AG04449 (cell line): Measurements from ENCODE around the gene SPAG8.

Experiments
- CTCF ChIA-PET: fragments of 350-600 bp; formaldehyde crosslinking; extraction: SDS; loops from one replicate; lab custom pipeline; 2021; ENCODE audit warnings: antibody characterized with exemption; lab: Yijun Ruan, JAX
- POLR2A ChIA-PET: fragments of 400-600, 350-600 bp; formaldehyde crosslinking; extraction: SDS; loops from one replicate; lab custom pipeline; 2020; ENCODE audit warnings: antibody characterized with exemption, inconsistent platforms; lab: Yijun Ruan, JAX
- DNase-seq: peaks from one replicate; pipeline ENCODE4 v3.0.0-alpha.2; 2010; ENCODE audit warnings: low read depth, low spot score
- H3K4me3 ChIP-seq: 2 replicates; pipeline ENCODE4 v1.5.1; 2011; ENCODE audit warnings: low read depth, mild to moderate bottlenecking, control low read depth, low read length
- CTCF ChIP-seq: IDR thresholded peaks from one replicate; pipeline ENCODE4 v1.5.1; 2011; ENCODE audit warnings: mild to moderate bottlenecking, moderate library complexity, low read length, control low read depth, inconsistent platforms; ENCODE audit not compliant: insufficient read depth; ENCODE audit errors: missing control alignments

Gene SPAG8

GRCh38 chr9:35781066-35781465 lies 31.0 kb downstream of the SPAG8 start:
- no peak overlapping the region for H3K4me3 ChIP-seq
- no peak for TF ChIP-seq CTCF
- POLR2A ChIA-PET, result no interaction called here
- DNase-seq, result no peak
- CTCF ChIA-PET, result interaction anchor here (1.0 to 3.2 kb wide), 3 partner anchors 9 to 164 kb away, joined by 3 to 17 read pairs (median 3); no protein-coding TSS in a partner anchor

- ChIA-PET CTCF (interaction anchor here (0.8 to 11.6 kb wide), 7 partner anchors 8 to 104 kb away, joined by 3 to 102 read pairs (median 3); no protein-coding TSS in a partner anchor), POLR2A (interaction anchor here (0.7 kb wide), 1 partner anchor 9 kb away, joined by 3 read pairs; no protein-coding TSS in a partner anchor)
- TF ChIP-seq CTCF, result no peak
- DNase-seq, result no peak
- H3K4me3 ChIP-seq, result no peak overlapping the region
Observed at GRCh38 chr9:35778496-35778895, 33.6 kb downstream of the SPAG8 start.

GRCh38 chr9:35776018-35776417 lies 36.0 kb downstream of the SPAG8 start:
- TF ChIP-seq CTCF, result no peak
- ChIA-PET CTCF (interaction anchor here (0.7 to 11.6 kb wide), 7 partner anchors 9 to 107 kb away, joined by 3 to 102 read pairs (median 3); no protein-coding TSS in a partner anchor), POLR2A (no interaction called here)
- no peak for DNase-seq
- no peak overlapping the region for H3K4me3 ChIP-seq

GRCh38 chr9:35774907-35775635 lies 37.0 kb downstream of the SPAG8 start:
- no peak for DNase-seq
- ChIA-PET POLR2A (no interaction called here), CTCF (interaction anchor here (0.6 to 11.6 kb wide), 9 partner anchors 9 to 107 kb away, joined by 3 to 102 read pairs (median 3); no protein-coding TSS in a partner anchor)
- TF ChIP-seq CTCF, result no peak
- no peak overlapping the region for H3K4me3 ChIP-seq

GRCh38 chr9:35771943-35772342 lies 40.1 kb downstream of the SPAG8 start:
- no peak for TF ChIP-seq CTCF
- H3K4me3 ChIP-seq, result no peak overlapping the region
- ChIA-PET CTCF (interaction anchor here (1.1 to 11.6 kb wide), 7 partner anchors 13 to 125 kb away, joined by 3 to 102 read pairs (median 3); no protein-coding TSS in a partner anchor), POLR2A (no interaction called here)
- DNase-seq, result no peak

- DNase-seq, result no peak
- ChIA-PET CTCF (interaction anchor here (0.6 to 11.6 kb wide), 6 partner anchors 15 to 111 kb away, joined by 3 to 102 read pairs (median 4); no protein-coding TSS in a partner anchor), POLR2A (no interaction called here)
Observed at GRCh38 chr9:35771534-35771933, 40.5 kb downstream of the SPAG8 start.

More at GRCh38 chr9:35771534-35771933, 40.5 kb downstream of the SPAG8 start:
- H3K4me3 ChIP-seq, result no peak overlapping the region
- TF ChIP-seq CTCF, result no peak
